ENCODE data around the gene LMAN1L. TPM values are rescaled to one million over a fixed set of nuclear protein-coding genes. Genes with fewer than 3 reads are reported as not detected.

The LMAN1L gene
- total RNA-seq, 1 donor from 2014 or later: not detected

DNA sequence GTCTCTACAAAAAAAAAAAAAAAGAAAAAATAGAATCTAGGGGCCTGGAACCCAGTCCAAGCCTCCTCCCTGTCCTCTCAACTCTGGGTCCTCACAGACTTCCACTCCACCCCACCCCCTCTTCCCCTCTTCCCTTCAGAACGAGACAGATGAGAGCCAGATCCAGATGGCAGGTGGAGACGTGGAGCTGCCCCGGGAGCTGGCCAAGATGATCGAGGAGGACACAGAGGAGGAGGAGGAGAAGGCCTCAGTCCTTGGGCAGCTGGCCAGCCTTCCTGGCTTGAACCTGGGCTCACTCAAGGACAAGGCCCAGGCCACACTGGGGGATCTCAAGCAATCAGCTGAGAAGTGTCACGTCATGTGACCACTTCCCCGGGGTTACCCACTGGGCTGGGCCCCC is 17.4 kb downstream of the LMAN1L start:
- Mint-ChIP-seq H3K4me1 (ENCODE audit: low read depth) (no peaks in the 10 kb centered on the region), H3K27me3 (ENCODE audit: low read depth) (peaks cover 18% of the 10 kb centered on the region), H3K36me3 (ENCODE audit: low read depth) (no peaks in the 10 kb centered on the region), H3K27ac (ENCODE audit: unreplicated experiment) (no peak overlapping the region), H3K9me3 (ENCODE audit: low read depth) (no peaks in the 10 kb centered on the region), H3K4me3 (ENCODE audit: unreplicated experiment) (no peak overlapping the region)
- DNase-seq (ENCODE audit: low spot score): no peak
- TF ChIP-seq, protein P1, sequence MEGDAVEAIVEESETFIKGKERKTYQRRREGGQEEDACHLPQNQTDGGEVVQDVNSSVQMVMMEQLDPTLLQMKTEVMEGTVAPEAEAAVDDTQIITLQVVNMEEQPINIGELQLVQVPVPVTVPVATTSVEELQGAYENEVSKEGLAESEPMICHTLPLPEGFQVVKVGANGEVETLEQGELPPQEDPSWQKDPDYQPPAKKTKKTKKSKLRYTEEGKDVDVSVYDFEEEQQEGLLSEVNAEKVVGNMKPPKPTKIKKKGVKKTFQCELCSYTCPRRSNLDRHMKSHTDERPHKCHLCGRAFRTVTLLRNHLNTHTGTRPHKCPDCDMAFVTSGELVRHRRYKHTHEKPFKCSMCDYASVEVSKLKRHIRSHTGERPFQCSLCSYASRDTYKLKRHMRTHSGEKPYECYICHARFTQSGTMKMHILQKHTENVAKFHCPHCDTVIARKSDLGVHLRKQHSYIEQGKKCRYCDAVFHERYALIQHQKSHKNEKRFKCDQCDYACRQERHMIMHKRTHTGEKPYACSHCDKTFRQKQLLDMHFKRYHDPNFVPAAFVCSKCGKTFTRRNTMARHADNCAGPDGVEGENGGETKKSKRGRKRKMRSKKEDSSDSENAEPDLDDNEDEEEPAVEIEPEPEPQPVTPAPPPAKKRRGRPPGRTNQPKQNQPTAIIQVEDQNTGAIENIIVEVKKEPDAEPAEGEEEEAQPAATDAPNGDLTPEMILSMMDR (IDR thresholded peaks at IDR 0.05): no peak

DNA sequence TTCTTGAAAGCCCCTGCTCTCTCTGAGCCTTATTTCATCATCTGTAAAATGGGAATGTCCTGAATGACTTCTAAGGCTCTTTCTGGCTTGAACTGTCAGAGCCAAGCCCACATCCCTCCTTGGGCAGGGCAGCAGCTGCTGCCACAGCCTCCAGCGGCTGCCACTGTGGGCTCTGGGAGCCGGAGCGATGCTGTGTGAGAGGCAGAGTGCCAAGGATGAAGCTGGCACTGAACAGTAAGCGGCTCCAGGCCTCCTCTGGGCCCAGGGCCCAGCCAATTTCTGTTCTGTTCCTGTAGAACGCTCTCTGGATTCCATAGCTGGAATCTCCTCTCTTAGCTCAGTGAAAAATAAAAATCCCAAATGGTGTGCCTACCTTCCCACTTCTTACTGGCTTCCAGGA is 18.2 kb downstream of the LMAN1L start:
- no peak overlapping the region for H3K27ac Mint-ChIP-seq (ENCODE audit: unreplicated experiment)
- H3K4me3 Mint-ChIP-seq (ENCODE audit: unreplicated experiment): no peak overlapping the region
- H3K27me3 Mint-ChIP-seq (ENCODE audit: low read depth): peaks cover 15% of the 10 kb centered on the region
- TF ChIP-seq, protein P1 (IDR thresholded peaks at IDR 0.05): no peak
- peaks cover 3% of the 10 kb centered on the region for H3K36me3 Mint-ChIP-seq (ENCODE audit: low read depth)
- no peaks in the 10 kb centered on the region for H3K9me3 Mint-ChIP-seq (ENCODE audit: low read depth)
- no peak for DNase-seq (ENCODE audit: low spot score)
- H3K4me1 Mint-ChIP-seq (ENCODE audit: low read depth): no peaks in the 10 kb centered on the region

DNA sequence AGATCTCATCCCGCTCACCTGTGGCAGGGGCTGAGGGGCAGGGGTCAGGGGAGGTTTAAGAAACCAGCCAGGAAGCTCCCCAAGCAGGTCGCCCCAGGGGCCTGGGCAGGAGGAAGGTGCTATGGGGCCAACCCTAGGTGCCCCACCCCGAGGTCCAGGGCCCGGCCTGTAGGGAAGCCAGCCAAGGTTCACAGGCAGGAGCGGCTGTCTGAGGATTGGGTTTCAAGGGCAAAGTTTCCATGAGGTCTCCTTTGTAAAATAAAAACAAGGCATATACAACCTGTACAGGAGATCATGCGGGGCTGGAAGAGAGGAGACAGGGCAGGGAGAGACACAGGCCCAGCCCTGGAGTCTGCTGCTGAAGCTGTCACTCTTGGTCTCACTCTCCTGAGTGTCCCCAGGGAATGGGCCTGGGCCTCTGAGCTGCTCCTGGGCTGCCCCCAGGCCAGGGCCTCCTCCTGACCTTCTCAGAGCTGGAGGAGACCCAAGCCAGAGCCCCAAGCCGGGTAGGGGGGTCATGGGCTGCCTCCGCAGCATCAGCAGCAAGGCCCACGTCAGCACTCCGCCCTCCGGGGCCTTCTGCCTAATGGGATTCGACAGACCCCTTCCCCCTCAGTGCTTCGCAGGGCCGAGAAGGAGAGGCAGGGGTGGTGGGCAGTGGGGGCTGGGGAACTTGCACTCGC is 19.3 kb downstream of the LMAN1L start:
- Mint-ChIP-seq H3K4me1 (ENCODE audit: low read depth) (no peaks in the 10 kb centered on the region), H3K36me3 (ENCODE audit: low read depth) (peaks cover 3% of the 10 kb centered on the region), H3K27me3 (ENCODE audit: low read depth) (peaks cover 10% of the 10 kb centered on the region), H3K4me3 (ENCODE audit: unreplicated experiment) (no peak overlapping the region), H3K9me3 (ENCODE audit: low read depth) (no peaks in the 10 kb centered on the region), H3K27ac (ENCODE audit: unreplicated experiment) (no peak overlapping the region)
- TF ChIP-seq, protein P1 (IDR thresholded peaks at IDR 0.05): no peak
- DNase-seq (ENCODE audit: low spot score): no peak

DNA sequence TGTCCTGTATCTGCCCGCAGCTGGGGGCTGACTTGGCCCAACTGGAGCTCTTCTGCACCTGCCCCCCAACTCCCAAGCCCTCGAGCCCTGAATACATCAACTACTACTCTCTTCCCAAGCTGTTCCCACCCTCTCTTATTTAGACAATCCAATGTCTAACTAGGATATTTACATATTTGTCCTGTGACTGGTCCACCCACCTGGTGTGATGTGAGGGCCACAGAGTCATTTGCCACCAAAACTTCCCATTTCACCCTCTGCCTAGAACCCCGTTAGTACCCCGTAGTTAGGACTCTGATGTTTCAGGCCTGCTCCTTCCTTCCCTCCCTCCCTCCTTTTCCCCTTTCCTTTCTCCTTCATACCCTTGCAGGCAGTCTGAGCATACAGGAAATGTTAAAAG is 20.2 kb downstream of the LMAN1L start:
- Mint-ChIP-seq H3K4me3 (ENCODE audit: unreplicated experiment) (no peak overlapping the region), H3K27ac (ENCODE audit: unreplicated experiment) (no peak overlapping the region), H3K27me3 (ENCODE audit: low read depth) (peaks cover 4% of the 10 kb centered on the region), H3K9me3 (ENCODE audit: low read depth) (no peaks in the 10 kb centered on the region), H3K36me3 (ENCODE audit: low read depth) (peaks cover 3% of the 10 kb centered on the region), H3K4me1 (ENCODE audit: low read depth) (no peaks in the 10 kb centered on the region)
- TF ChIP-seq, protein P1 (IDR thresholded peaks at IDR 0.05): no peak
- DNase-seq (ENCODE audit: low spot score): no peak

DNA sequence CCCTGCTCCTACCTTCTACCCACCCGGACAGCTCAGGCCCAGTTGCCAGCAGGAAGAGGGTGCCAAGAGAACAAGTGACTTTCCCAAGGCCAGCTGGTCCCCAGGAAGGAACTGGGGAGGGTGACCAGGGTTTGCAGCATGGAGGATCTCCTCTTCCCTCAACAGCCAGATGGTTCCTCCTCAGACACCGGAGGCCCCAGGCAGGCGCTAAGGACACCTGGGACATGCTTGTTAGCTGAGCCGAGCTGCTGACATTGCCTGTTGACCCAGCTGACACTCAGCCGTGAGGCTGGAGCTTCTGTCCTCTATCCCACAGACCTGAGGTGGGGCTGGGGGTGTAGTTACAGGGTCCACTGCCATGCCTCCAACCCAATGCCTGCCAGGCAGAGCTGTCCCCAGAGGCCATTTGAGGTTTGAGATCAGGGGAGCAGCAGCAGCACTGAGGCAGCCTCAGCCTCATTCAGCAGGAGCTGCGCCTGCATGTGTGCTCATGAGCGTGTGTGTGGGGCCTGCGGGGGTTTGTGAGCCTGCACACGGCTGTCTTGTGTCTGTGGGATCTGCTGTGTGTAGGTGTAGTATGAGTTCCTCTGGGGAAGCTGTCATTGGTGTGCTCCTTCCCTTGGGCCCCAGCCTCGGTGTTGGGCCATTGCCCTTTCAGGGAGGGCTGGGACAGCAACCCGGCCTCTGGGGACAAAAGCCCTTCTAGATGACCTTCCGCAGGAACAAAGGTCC is 20.9 kb downstream of the LMAN1L start:
- H3K27me3 Mint-ChIP-seq (ENCODE audit: low read depth): no peaks in the 10 kb centered on the region

More for the DNA sequence above, 20.9 kb downstream of the LMAN1L start:
- Mint-ChIP-seq H3K27ac (ENCODE audit: unreplicated experiment) (no peak overlapping the region), H3K4me1 (ENCODE audit: low read depth) (no peaks in the 10 kb centered on the region), H3K36me3 (ENCODE audit: low read depth) (peaks cover 3% of the 10 kb centered on the region), H3K9me3 (ENCODE audit: low read depth) (no peaks in the 10 kb centered on the region), H3K4me3 (ENCODE audit: unreplicated experiment) (no peak overlapping the region)
- no peak for DNase-seq (ENCODE audit: low spot score)
- TF ChIP-seq, protein P1 (IDR thresholded peaks at IDR 0.05): no peak
